Activated CD8-positive, alpha-beta T cell treated with anti-CD3 and anti-CD28 coated beads for 36 hours (primary cell): Measurements from ENCODE around the gene YDJC. TPM values are rescaled to one million over a fixed set of nuclear protein-coding genes. Genes with fewer than 3 reads are reported as not detected.
"Not testable (repeated sequence)": the region's sequence is repeated elsewhere in the genome, so short reads cannot be mapped to it uniquely, and the experiment has no call there.

ENCODE experiments used
- ATAC-seq: fragments of 200-7000 bp; cut with Tn5 transposase; one replicate; pipeline ENCODE4 v1.10.0; 2021; ENCODE audit warnings: mild to moderate bottlenecking, moderate library complexity
- CTCF ChIA-PET: fragments of 350-600 bp; sonication (Branson Sonifier 250); formaldehyde crosslinking; loops from one replicate; lab custom pipeline; 2021; ENCODE audit warnings: antibody characterized with exemption; lab: Charles Lee
- POLR2A ChIA-PET: fragments of 350-600 bp; sonication (Branson Sonifier 250); formaldehyde crosslinking; loops from one replicate; lab custom pipeline; 2021; ENCODE audit warnings: antibody characterized with exemption; lab: Charles Lee
- DNase-seq: peaks from one replicate; pipeline ENCODE4 v3.0.0-alpha.2; 2020
- H3K27ac Mint-ChIP-seq: one replicate; pipeline ENCODE4 v1.8.0; 2021; ENCODE audit warnings: mild to moderate bottlenecking, mixed read lengths
- H3K27me3 Mint-ChIP-seq: one replicate; pipeline ENCODE4 v1.8.0; 2021; ENCODE audit warnings: mixed read lengths
- H3K36me3 Mint-ChIP-seq: one replicate; pipeline ENCODE4 v1.8.0; 2021; ENCODE audit warnings: low read depth, mixed read lengths
- H3K4me1 Mint-ChIP-seq: one replicate; pipeline ENCODE4 v1.8.0; 2021; ENCODE audit warnings: low read depth, mixed read lengths
- H3K4me3 Mint-ChIP-seq: one replicate; pipeline ENCODE4 v1.8.0; 2021; ENCODE audit warnings: mild to moderate bottlenecking, moderate library complexity, mixed read lengths
- H3K9me3 Mint-ChIP-seq: one replicate; pipeline ENCODE4 v1.8.0; 2021; ENCODE audit warnings: mixed read lengths
- CTCF ChIP-seq: fragments of 200-600 bp; IDR thresholded peaks from one replicate; pipeline ENCODE4 v1.8.0; 2022; ENCODE audit warnings: antibody characterized with exemption, mild to moderate bottlenecking
- intact Hi-C: fragments of 100-400 bp; cut with micrococcal nuclease; formaldehyde crosslinking; loops from one replicate; pipeline ENCODE4 v1.10.0; 2022
- total RNA-seq, 2 experiments: library from RNA; stranded (reverse); gene quantifications; one replicate each; pipeline ENCODE4 v1.2.3, GENCODE V29; 2021

YDJC gene
- total RNA-seq, 2 experiments from 2014 or later: 60.1 to 64.9 TPM

DNA sequence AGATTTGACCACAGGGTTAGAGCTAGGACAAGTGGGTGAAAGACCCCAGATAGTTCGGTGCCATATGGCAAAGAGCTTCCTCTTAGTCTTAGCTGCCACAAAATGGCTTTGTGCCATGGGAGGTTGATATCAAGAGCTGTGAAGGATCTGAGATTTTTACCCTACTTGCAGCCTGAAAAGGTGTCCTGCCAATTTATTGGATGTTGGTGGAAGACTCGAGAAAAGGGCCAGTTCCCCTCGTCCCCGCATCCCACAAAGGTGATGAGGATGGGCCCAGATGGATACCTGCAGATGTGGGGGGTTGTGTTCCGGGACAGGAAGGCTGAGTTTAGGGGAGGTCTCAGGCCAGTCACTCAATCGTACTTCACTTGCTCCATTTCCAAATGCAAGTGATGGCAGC lies 27.2 kb downstream of the YDJC start:
- POLR2A ChIA-PET: no interaction called here
- H3K9me3 Mint-ChIP-seq: no peaks in the 10 kb centered on the region
- CTCF ChIA-PET: interaction anchor here (0.9 to 1.6 kb wide), 6 partner anchors 14 to 40 kb away, joined by 3 to 6 read pairs (median 3); no protein-coding TSS in a partner anchor
- no peak for ATAC-seq
- H3K27ac Mint-ChIP-seq: peak overlapping the region; percentile 0
- intact Hi-C loops: no loop called here
- no peak overlapping the region for H3K4me3 Mint-ChIP-seq
- no peak for TF ChIP-seq CTCF
- no peak for DNase-seq
- H3K27me3 Mint-ChIP-seq: no peaks in the 10 kb centered on the region
- H3K36me3 Mint-ChIP-seq: peaks cover 6% of the 10 kb centered on the region
- H3K4me1 Mint-ChIP-seq: peaks cover 31% of the 10 kb centered on the region

DNA sequence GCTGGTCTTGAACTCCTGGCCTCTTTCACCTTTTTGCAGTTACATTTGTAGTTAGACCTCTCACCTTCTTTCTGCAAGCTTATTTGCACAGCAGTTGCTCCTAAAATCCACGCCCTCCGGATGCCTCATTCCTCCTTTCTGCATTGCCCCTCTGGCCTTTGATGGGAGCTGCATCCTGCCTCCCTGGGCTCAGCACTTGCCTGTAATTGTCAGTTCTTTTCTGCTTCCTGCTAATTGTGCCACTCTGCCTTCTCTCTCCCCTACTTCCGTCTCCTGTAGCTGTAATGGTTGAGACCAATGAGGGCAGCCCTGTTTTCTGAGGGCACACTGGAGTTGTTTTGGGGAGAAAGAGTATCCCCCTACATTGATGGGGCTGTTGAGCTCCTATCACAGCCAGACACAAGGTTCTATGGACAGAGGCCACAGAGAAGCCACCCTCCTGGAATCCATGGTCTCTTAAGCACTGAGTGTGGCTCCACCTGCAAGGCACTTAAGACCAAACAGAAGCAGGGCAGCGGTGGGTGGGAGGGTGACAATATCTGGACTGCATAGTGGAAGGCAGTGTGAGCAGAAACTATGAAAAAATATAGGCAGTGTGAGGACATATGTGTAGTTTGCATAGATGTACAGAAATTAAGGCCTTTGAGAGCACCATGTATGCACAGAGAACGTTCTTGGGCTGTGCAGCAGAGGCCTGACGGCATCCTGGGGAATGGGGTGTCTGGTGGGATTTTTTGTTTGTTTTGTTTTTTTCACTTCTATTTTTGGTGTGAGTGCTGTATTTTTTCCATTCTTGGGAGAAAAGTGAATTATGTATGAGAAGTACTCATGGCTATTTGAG lies 30.5 kb downstream of the YDJC start:
- intact Hi-C loops: no loop called here
- DNase-seq (no peak), ATAC-seq (no peak)
- TF ChIP-seq CTCF: no peak
- Mint-ChIP-seq H3K27me3 (no peaks in the 10 kb centered on the region), H3K36me3 (peaks cover 23% of the 10 kb centered on the region), H3K4me3 (no peak overlapping the region), H3K4me1 (peaks cover 24% of the 10 kb centered on the region), H3K27ac (no peak overlapping the region), H3K9me3 (no peaks in the 10 kb centered on the region)
- CTCF ChIA-PET: interaction anchor here (1.0 kb wide), 1 partner anchor 10 kb away, joined by 3 read pairs; no protein-coding TSS in a partner anchor
- POLR2A ChIA-PET: interaction anchor here (1.0 kb wide), 1 partner anchor 25 kb away, joined by 3 read pairs; no protein-coding TSS in a partner anchor

DNA sequence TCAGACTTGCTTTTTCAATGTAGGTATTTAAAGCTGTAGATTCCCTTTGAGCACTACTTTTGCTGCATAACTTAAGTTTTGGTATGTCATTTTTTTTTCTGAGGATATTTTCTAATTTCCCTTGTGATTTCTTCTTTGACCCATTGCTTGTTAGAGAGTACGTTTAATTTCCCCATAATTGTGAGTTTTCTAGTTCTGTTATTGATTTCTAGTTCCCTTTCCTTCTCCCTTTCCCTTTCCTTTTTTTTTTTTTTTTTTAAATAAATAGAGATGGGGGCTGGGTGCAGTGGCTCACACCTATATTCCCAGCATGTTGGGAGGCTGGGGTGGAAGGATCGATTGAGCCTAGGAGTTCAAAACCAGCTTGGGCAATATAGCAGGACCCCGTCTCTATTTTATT lies 31.5 kb downstream of the YDJC start:
- Mint-ChIP-seq H3K36me3 (peaks cover 33% of the 10 kb centered on the region), H3K27ac (peak overlapping the region; percentile 24), H3K9me3 (no peaks in the 10 kb centered on the region), H3K4me1 (peaks cover 30% of the 10 kb centered on the region), H3K27me3 (no peaks in the 10 kb centered on the region), H3K4me3 (no peak overlapping the region)
- intact Hi-C loops: no loop called here
- no peak for TF ChIP-seq CTCF
- no peak for DNase-seq
- ATAC-seq: no peak
- ChIA-PET POLR2A (interaction anchor here (1.0 to 1.1 kb wide), 2 partner anchors 15 to 24 kb away, joined by 3 to 4 read pairs; no protein-coding TSS in a partner anchor), CTCF (no interaction called here)

DNA sequence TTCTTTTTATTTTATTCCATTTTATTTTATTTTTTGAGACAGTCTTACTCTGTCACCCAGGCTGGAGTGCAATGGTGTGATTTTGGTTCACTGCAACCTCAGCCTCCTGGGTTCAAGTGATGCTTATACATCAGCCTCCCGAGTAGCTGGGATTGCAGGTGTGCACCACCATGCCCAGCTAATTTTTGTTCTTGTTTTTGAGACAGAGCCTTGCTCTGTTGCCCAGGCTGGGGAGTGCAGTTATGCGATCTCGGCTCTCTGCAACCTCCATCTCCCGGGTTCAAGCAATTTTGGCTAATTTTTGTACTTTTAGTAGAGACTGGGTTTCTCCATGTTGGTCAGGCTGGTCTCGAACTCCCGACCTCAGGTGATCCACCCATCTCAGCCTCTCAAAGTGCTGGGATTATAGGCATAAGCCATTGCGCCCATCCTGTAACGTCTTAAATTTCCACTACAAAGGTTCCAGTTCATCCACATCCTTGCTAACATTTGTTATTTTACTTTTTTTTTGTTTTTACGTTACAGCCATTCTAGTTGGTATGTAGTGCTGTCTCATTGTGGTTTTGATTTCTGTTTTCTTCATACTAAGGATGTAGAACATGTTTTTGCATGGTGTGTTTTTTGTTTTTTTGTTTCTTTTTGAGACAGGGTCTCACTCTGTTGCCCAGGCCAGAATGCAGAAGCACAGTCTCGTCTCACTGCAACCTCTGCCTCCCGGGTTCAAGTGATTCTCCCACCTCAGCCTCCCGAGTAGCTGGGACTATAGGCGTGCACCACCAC lies 33.3 kb downstream of the YDJC start:
- DNase-seq, H3K4me3 Mint-ChIP-seq, H3K27me3 Mint-ChIP-seq, H3K9me3 Mint-ChIP-seq, H3K27ac Mint-ChIP-seq, intact Hi-C loops, ATAC-seq: not testable (repeated sequence)
- peaks cover 35% of the 10 kb centered on the region for H3K4me1 Mint-ChIP-seq
- peaks cover 42% of the 10 kb centered on the region for H3K36me3 Mint-ChIP-seq
- POLR2A ChIA-PET: interaction anchor here (1.0 kb wide), 1 partner anchor 34 kb away, joined by 4 read pairs; no protein-coding TSS in a partner anchor
- CTCF ChIA-PET: interaction anchor here (1.2 kb wide), 1 partner anchor 14 kb away, joined by 4 read pairs; no protein-coding TSS in a partner anchor

DNA sequence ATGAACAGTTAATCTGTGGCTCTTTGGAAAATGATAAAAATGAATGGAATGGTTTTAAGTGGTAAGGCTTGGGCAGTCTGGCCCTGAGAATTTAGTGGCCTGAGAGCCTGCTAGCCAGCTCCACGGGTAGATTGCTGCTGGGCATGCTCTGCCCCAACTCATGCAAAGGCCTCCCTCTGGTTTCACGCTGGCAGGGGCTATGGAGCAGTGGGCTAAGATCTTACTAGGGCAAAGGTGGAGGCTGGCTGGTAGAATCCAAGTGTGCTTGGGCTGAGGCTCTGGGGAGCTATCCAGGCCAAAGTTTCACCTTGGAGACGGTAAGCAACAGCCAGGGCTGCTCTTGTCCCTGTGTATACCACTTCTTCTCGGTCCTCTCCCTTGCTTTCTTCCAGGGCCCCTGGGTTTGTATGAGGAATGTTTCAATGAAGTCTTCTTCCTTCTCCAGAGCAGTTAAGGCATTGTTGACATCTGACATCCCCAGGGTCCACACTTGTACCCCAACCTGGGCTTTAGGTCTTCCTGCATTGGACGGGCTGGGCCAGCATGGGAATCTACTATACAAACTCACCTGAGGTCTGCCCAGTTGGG lies 34.9 kb downstream of the YDJC start:
- no peak overlapping the region for H3K4me3 Mint-ChIP-seq
- H3K9me3 Mint-ChIP-seq: no peaks in the 10 kb centered on the region
- DNase-seq (no peak), ATAC-seq (no peak)
- ChIA-PET CTCF (interaction anchor here (1.8 kb wide), 1 partner anchor 49 kb away, joined by 4 read pairs; no protein-coding TSS in a partner anchor), POLR2A (no interaction called here)
- intact Hi-C loops: no loop called here
- H3K4me1 Mint-ChIP-seq: peaks cover 45% of the 10 kb centered on the region
- H3K36me3 Mint-ChIP-seq: peaks cover 44% of the 10 kb centered on the region
- no peak overlapping the region for H3K27ac Mint-ChIP-seq
- TF ChIP-seq CTCF: no peak
- H3K27me3 Mint-ChIP-seq: no peaks in the 10 kb centered on the region
